Activated T-cell treated with anti-CD3 and anti-CD28 coated beads, Interleukin-2, amount 50 U/mL, for 24 hours (primary cell): ENCODE measurements around the gene ANKLE1.

Source experiments
- DNase-seq: peaks from one replicate; pipeline ENCODE4 v3.0.0-alpha.2; 2020
- H3K27ac Mint-ChIP-seq: 2 replicates; pipeline ENCODE4 v1.8.0; 2020; ENCODE audit warnings: mild to moderate bottlenecking, mixed read lengths
- H3K27me3 Mint-ChIP-seq: 2 replicates; pipeline ENCODE4 v1.8.0; 2020; ENCODE audit warnings: mixed read lengths
- H3K36me3 Mint-ChIP-seq: 2 replicates; pipeline ENCODE4 v1.8.0; 2020; ENCODE audit warnings: low read depth, mixed read lengths
- H3K4me1 Mint-ChIP-seq: 2 replicates; pipeline ENCODE4 v1.8.0; 2020; ENCODE audit warnings: low read depth, mixed read lengths
- H3K4me3 Mint-ChIP-seq: 2 replicates; pipeline ENCODE4 v1.8.0; 2020; ENCODE audit warnings: mild to moderate bottlenecking, moderate library complexity, mixed read lengths
- H3K9me3 Mint-ChIP-seq: 2 replicates; pipeline ENCODE4 v1.8.0; 2020; ENCODE audit warnings: mixed read lengths

ANKLE1 gene

GRCh38 chr19:17281391-17282304 lies at the start of gene ANKLE1:
TSS of gene ANKLE1 (plus strand) at chr19:17281901. CDS start at chr19:17281921, 20 bp downstream.
- Mint-ChIP-seq H3K27me3 (peaks cover 8% of the 10 kb centered on the region), H3K27ac (peak within 1 kb of the TSS; percentile 64), H3K36me3 (peaks cover 28% of the 10 kb centered on the region), H3K4me3 (peak within 1 kb of the TSS; percentile 83), H3K9me3 (no peaks in the 10 kb centered on the region), H3K4me1 (peaks cover 9% of the 10 kb centered on the region)
- peak; percentile 71 for DNase-seq

GRCh38 chr19:17232258-17232657 lies 49.4 kb upstream of the ANKLE1 start:
- Mint-ChIP-seq H3K27ac (no peak overlapping the region), H3K27me3 (no peaks in the 10 kb centered on the region), H3K9me3 (no peaks in the 10 kb centered on the region), H3K4me3 (no peak overlapping the region), H3K36me3 (peaks cover 32% of the 10 kb centered on the region), H3K4me1 (peaks cover 17% of the 10 kb centered on the region)
- DNase-seq = no peak

GRCh38 chr19:17234911-17235299 lies 46.8 kb upstream of the ANKLE1 start:
- Mint-ChIP-seq H3K27me3 (no peaks in the 10 kb centered on the region), H3K4me3 (peak overlapping the region; percentile 85), H3K27ac (peak overlapping the region; percentile 87), H3K9me3 (no peaks in the 10 kb centered on the region), H3K36me3 (peaks cover 30% of the 10 kb centered on the region), H3K4me1 (peaks cover 15% of the 10 kb centered on the region)
- peak; percentile 85 for DNase-seq

- Mint-ChIP-seq H3K27ac (peak overlapping the region; percentile 87), H3K36me3 (peaks cover 30% of the 10 kb centered on the region), H3K27me3 (no peaks in the 10 kb centered on the region), H3K4me3 (peak overlapping the region; percentile 85), H3K9me3 (no peaks in the 10 kb centered on the region), H3K4me1 (peaks cover 15% of the 10 kb centered on the region)
- peak; percentile 83 for DNase-seq
These were observed 46.3 kb upstream of the ANKLE1 start for GRCh38 chr19:17235300-17235970.

- Mint-ChIP-seq H3K4me1 (peaks cover 15% of the 10 kb centered on the region), H3K27ac (no peak overlapping the region), H3K9me3 (no peaks in the 10 kb centered on the region), H3K27me3 (no peaks in the 10 kb centered on the region), H3K4me3 (peak overlapping the region; percentile 85), H3K36me3 (peaks cover 24% of the 10 kb centered on the region)
- DNase-seq = no peak
These were observed 45.5 kb upstream of the ANKLE1 start for GRCh38 chr19:17235971-17236777.

- no peak for DNase-seq
- Mint-ChIP-seq H3K4me3 (peak overlapping the region; percentile 23), H3K4me1 (peaks cover 15% of the 10 kb centered on the region), H3K27ac (no peak overlapping the region), H3K9me3 (no peaks in the 10 kb centered on the region), H3K36me3 (peaks cover 17% of the 10 kb centered on the region), H3K27me3 (no peaks in the 10 kb centered on the region)
These were observed 44.7 kb upstream of the ANKLE1 start for GRCh38 chr19:17236811-17237543.

GRCh38 chr19:17237747-17238706 lies 43.7 kb upstream of the ANKLE1 start:
- no peak overlapping the region for H3K4me3 Mint-ChIP-seq
- H3K4me1 Mint-ChIP-seq = peaks cover 13% of the 10 kb centered on the region
- H3K36me3 Mint-ChIP-seq = peaks cover 10% of the 10 kb centered on the region
- no peaks in the 10 kb centered on the region for H3K27me3 Mint-ChIP-seq
- no peak overlapping the region for H3K27ac Mint-ChIP-seq
- no peaks in the 10 kb centered on the region for H3K9me3 Mint-ChIP-seq
- no peak for DNase-seq

GRCh38 chr19:17240062-17240752 lies 41.5 kb upstream of the ANKLE1 start:
- no peak for DNase-seq
- no peaks in the 10 kb centered on the region for H3K9me3 Mint-ChIP-seq
- peaks cover 5% of the 10 kb centered on the region for H3K27me3 Mint-ChIP-seq
- H3K4me3 Mint-ChIP-seq = no peak overlapping the region
- H3K4me1 Mint-ChIP-seq = peaks cover 1% of the 10 kb centered on the region
- no peaks in the 10 kb centered on the region for H3K36me3 Mint-ChIP-seq
- no peak overlapping the region for H3K27ac Mint-ChIP-seq

GRCh38 chr19:17240826-17241399 lies 40.8 kb upstream of the ANKLE1 start:
- Mint-ChIP-seq H3K4me1 (peaks cover 1% of the 10 kb centered on the region), H3K36me3 (no peaks in the 10 kb centered on the region), H3K27me3 (peaks cover 5% of the 10 kb centered on the region), H3K9me3 (no peaks in the 10 kb centered on the region), H3K4me3 (no peak overlapping the region), H3K27ac (no peak overlapping the region)
- no peak for DNase-seq

- Mint-ChIP-seq H3K4me3 (no peak overlapping the region), H3K9me3 (no peaks in the 10 kb centered on the region), H3K27ac (no peak overlapping the region), H3K27me3 (peaks cover 15% of the 10 kb centered on the region), H3K36me3 (no peaks in the 10 kb centered on the region), H3K4me1 (peaks cover 11% of the 10 kb centered on the region)
- DNase-seq = no peak
These were observed 39.1 kb upstream of the ANKLE1 start for GRCh38 chr19:17242431-17243208.

- H3K4me3 Mint-ChIP-seq = peak overlapping the region; percentile 63
- H3K27ac Mint-ChIP-seq = no peak overlapping the region
- H3K9me3 Mint-ChIP-seq = no peaks in the 10 kb centered on the region
These were observed 38.4 kb upstream of the ANKLE1 start for GRCh38 chr19:17243211-17243829.

More at GRCh38 chr19:17243211-17243829, 38.4 kb upstream of the ANKLE1 start:
- peaks cover 16% of the 10 kb centered on the region for H3K27me3 Mint-ChIP-seq
- H3K36me3 Mint-ChIP-seq = no peaks in the 10 kb centered on the region
- peaks cover 11% of the 10 kb centered on the region for H3K4me1 Mint-ChIP-seq
- DNase-seq = no peak
